Heart left ventricle (tissue), 13 donors: ENCODE measurements around the gene TRUB1.

Experiments used
- CTCF ChIP-seq, 12 donors: fragments of 200-600 bp; sonication (generic) in 4 of 12; IDR thresholded peaks; one replicate each; pipeline versions ENCODE4 v1.5.0 to v1.8.0; 2018 to 2022; ENCODE audit warnings: antibody characterized with exemption in 12 of 12, mild to moderate bottlenecking in 5 of 12
- POLR2A ChIP-seq, 2 donors: fragments of 450-650 bp; IDR thresholded peaks; one replicate each; pipeline ENCODE4 v1.6.1; 2017; ENCODE audit warnings: antibody characterized with exemption in 2 of 2, mild to moderate bottlenecking in 2 of 2, moderate library complexity in 2 of 2
- donor health status: ischemic (EF 13 %, LVEDD 7.1; RV severe dilation, severe dysfunction).
- donor health status: DM: no; HTN: yes; CAD: no.
- donor health status: DM: no; HTN: no; CAD: no.
- donor health status: ischemic (EF 25% LVEDD 6.9; RV normal size, moderate dysfunction).
- donor health status: ischemic (EF 25% LVEDD 5.7; RV mildly dilated, moderate dysfunction).
- donor health status: ischemic (EF 35%, LVEDD 5.7; RV mildly dilated, moderate dysfunction).
- donor health status: nonischemic (EF 11% LVEDD 7.7; RV severe dilation, severe dysfunction).
- donor health status: DM: yes; HTN: yes; CAD: no.
- donor health status: PGD.
- donor health status: ischemic (EF 29% LVEDD 5.4; RV normal size, mild dysfunction).
- donor health status: nonischemic (EF 23%, LVEDD 6.1; RV moderate dilation, normal function).

DNA sequence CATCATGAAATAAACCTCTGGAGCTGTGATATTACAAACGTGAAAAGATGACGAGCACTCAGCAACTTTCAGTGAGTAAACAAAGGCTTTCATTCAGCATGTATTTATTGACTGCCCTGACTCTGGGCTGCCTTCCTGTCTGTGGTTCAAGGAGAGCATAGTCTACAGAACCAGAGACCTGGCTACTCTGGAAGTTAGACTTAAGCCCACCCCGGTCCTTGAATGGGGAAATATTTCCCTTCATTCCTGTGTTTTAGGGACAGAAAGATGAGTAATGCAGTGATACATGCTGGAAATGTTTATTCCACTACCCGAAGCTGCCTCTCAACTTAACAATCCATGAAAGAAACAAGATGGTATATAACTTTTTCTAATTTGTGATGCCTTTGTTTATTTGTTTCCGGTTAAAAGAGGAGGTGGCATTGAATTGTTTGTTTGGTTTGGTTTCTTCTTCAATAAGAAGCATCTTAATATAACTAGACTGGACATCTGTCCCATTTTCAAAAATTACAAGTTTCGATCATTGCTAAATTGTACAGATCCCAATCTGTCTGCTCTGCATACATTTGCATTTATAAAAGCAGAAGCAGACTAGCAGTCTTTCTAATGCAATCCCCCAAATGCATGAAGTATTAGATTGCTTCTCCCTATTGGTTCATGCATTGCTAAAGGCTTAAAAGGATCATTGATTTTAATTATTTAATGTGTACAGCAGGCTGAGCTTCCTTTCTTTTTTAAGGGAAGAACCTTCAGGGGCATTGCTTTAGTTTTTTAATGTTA is 57.7 kb downstream of the TRUB1 start:
- TF ChIP-seq POLR2A (IDR thresholded peaks at IDR 0.05): no peak
- no peak for TF ChIP-seq CTCF (IDR thresholded peaks at IDR 0.05)
